KMS-11 (cell line): ENCODE data around the gene CMSS1.

Source experiments
- H2AFZ ChIP-seq: fragments of 200-600 bp; sonication (generic); 2 replicates; pipeline ENCODE4 v1.6.1; 2016; ENCODE audit warnings: antibody characterized with exemption, mixed run types, low read depth
- H3K27ac ChIP-seq: fragments of 200-600 bp; sonication (generic); 2 replicates; pipeline ENCODE4 v1.6.1; 2016; ENCODE audit warnings: mild to moderate bottlenecking, mixed run types
- H3K27me3 ChIP-seq: fragments of 200-600 bp; sonication (generic); 2 replicates; pipeline ENCODE4 v1.6.1; 2017; ENCODE audit warnings: mild to moderate bottlenecking, low read depth, mixed run types, moderate library complexity; ENCODE audit not compliant: insufficient read depth
- H3K36me3 ChIP-seq: fragments of 200-600 bp; sonication (generic); 2 replicates; pipeline ENCODE4 v1.6.1; 2017; ENCODE audit warnings: mild to moderate bottlenecking, mixed run types; ENCODE audit not compliant: insufficient read depth
- H3K4me1 ChIP-seq: fragments of 200-600 bp; sonication (generic); 2 replicates; pipeline ENCODE4 v1.6.1; 2016; ENCODE audit warnings: mild to moderate bottlenecking, low read depth, mixed run types; ENCODE audit not compliant: poor library complexity, severe bottlenecking
- H3K4me2 ChIP-seq: fragments of 200-600 bp; sonication (generic); 2 replicates; pipeline ENCODE4 v1.7.0; 2016; ENCODE audit warnings: mild to moderate bottlenecking, mixed run types
- H3K4me3 ChIP-seq: fragments of 200-600 bp; sonication (generic); IDR thresholded peaks from 2 replicates; pipeline ENCODE4 v1.6.1; 2017; ENCODE audit warnings: low read depth, low read length, mixed read lengths; ENCODE audit not compliant: insufficient read depth
- H3K79me2 ChIP-seq: fragments of 200-600 bp; sonication (generic); 2 replicates; pipeline ENCODE4 v1.6.1; 2016; ENCODE audit warnings: low read depth, mixed run types; ENCODE audit not compliant: insufficient read depth
- H3K9ac ChIP-seq: fragments of 200-600 bp; sonication (generic); 2 replicates; pipeline ENCODE4 v1.6.1; 2016; ENCODE audit warnings: mild to moderate bottlenecking, mixed run types
- H4K20me1 ChIP-seq: fragments of 200-600 bp; sonication (generic); 2 replicates; pipeline ENCODE4 v1.6.1; 2016; ENCODE audit warnings: mild to moderate bottlenecking, mixed run types; ENCODE audit not compliant: insufficient read depth
- CTCF ChIP-seq: fragments of 200-600 bp; sonication (generic); conservative IDR thresholded peaks from 2 replicates; pipeline ENCODE4 v1.6.1; 2017; ENCODE audit warnings: low read depth, mild to moderate bottlenecking, antibody characterized with exemption, low read length, moderate library complexity, mixed read lengths

Gene CMSS1

GRCh38 chr3:99941211-99941610, 123.5 kb downstream of the CMSS1 start:
- no peak for TF ChIP-seq CTCF
- Histone ChIP-seq H3K4me1 (peaks cover 56% of the 10 kb centered on the region), H3K4me2 (no peak overlapping the region), H3K27ac (no peak overlapping the region), H3K9ac (no peak overlapping the region), H3K27me3 (no peaks in the 10 kb centered on the region), H2AFZ (no peak overlapping the region), H4K20me1 (0 out of 2 replicates have a peak, but pooled peaks cover 4% of the 10 kb centered on the region), H3K36me3 (no peaks in the 10 kb centered on the region), H3K79me2 (no peaks in the 10 kb centered on the region; the same call in 1 of the 2 replicates), H3K4me3 (no peak overlapping the region)

GRCh38 chr3:99943931-99944761, 126.5 kb downstream of the CMSS1 start:
- peak overlapping the region; percentile 34; the same call in 1 of the 2 replicates for H3K4me2 ChIP-seq

GRCh38 chr3:99945328-99945995, 127.8 kb downstream of the CMSS1 start:
- no peaks in the 10 kb centered on the region for H3K36me3 ChIP-seq
- no peak for TF ChIP-seq CTCF
- no peak overlapping the region for H3K4me2 ChIP-seq
- H3K27me3 ChIP-seq = no peaks in the 10 kb centered on the region
- no peak overlapping the region for H2AFZ ChIP-seq
- no peaks in the 10 kb centered on the region for H3K79me2 ChIP-seq
- peaks cover 28% of the 10 kb centered on the region for H3K4me1 ChIP-seq
- no peak overlapping the region for H3K27ac ChIP-seq
- H4K20me1 ChIP-seq = 0 out of 2 replicates have a peak, but pooled peaks cover 4% of the 10 kb centered on the region
- H3K4me3 ChIP-seq = no peak overlapping the region
- H3K9ac ChIP-seq = no peak overlapping the region

More at GRCh38 chr3:99943931-99944761, 126.5 kb downstream of the CMSS1 start:
- Histone ChIP-seq H3K9ac (no peak overlapping the region), H4K20me1 (0 out of 2 replicates have a peak, but pooled peaks cover 4% of the 10 kb centered on the region), H3K4me3 (no peak overlapping the region), H3K27ac (no peak overlapping the region), H3K4me1 (peaks cover 35% of the 10 kb centered on the region), H2AFZ (no peak overlapping the region), H3K36me3 (no peaks in the 10 kb centered on the region), H3K27me3 (no peaks in the 10 kb centered on the region), H3K79me2 (no peaks in the 10 kb centered on the region)
- TF ChIP-seq CTCF = no peak

- Histone ChIP-seq H3K4me2 (no peak overlapping the region), H3K4me1 (peaks cover 28% of the 10 kb centered on the region), H3K27me3 (no peaks in the 10 kb centered on the region), H3K27ac (no peak overlapping the region), H4K20me1 (0 out of 2 replicates have a peak, but pooled peaks cover 4% of the 10 kb centered on the region), H3K79me2 (no peaks in the 10 kb centered on the region), H3K4me3 (no peak overlapping the region), H2AFZ (no peak overlapping the region), H3K9ac (no peak overlapping the region), H3K36me3 (no peaks in the 10 kb centered on the region)
- no peak for TF ChIP-seq CTCF
These were observed 129.7 kb downstream of the CMSS1 start for GRCh38 chr3:99947356-99947755.
